MM.1S (cell line): ENCODE results near the gene SULT2A1.

Experiments used
- CTCF ChIP-seq: fragments of 300-600 bp; sonication (generic); IDR thresholded peaks from 2 replicates; pipeline ENCODE4 v1.5.1; 2016; ENCODE audit warnings: antibody characterized with exemption, low read length, mixed read lengths
- EZH2 ChIP-seq: fragments of 300-600 bp; sonication (generic); optimal IDR thresholded peaks from 2 replicates; pipeline ENCODE3; 2017; ENCODE audit warnings: low read depth, mild to moderate bottlenecking, antibody characterized with exemption, low read length, mixed read lengths
- EZH2phosphoT487 ChIP-seq: fragments of 300-600 bp; sonication (generic); IDR thresholded peaks from 2 replicates; pipeline ENCODE4 v1.6.1; 2018; ENCODE audit warnings: antibody characterized with exemption, low read length

GRCh38 chr19:47886010-47886559, at the start of gene SULT2A1:
- TF ChIP-seq EZH2 (no peak), EZH2phosphoT487 (no peak), CTCF (no peak)
